ENCODE results near the gene TOLLIP. TPM values are rescaled to one million over a fixed set of nuclear protein-coding genes. Genes with fewer than 3 reads are reported as not detected.
A peak's percentile ranks its signal among the peaks of the same experiment; 100 is the strongest.
"Not testable (repeated sequence)": the region's sequence is repeated elsewhere in the genome, so short reads cannot be mapped to it uniquely, and the experiment has no call there.

Gene TOLLIP
- 12.7 and 40.7 TPM in 2 replicates for total RNA-seq

GRCh38 chr11:1309498-1310317 is at the start of gene TOLLIP:
TSS of gene TOLLIP (minus strand) at chr11:1309632. CDS start at chr11:1309498, 134 bp downstream.
- peak; percentile 68 for DNase-seq (ENCODE audit: low read depth)

DNA sequence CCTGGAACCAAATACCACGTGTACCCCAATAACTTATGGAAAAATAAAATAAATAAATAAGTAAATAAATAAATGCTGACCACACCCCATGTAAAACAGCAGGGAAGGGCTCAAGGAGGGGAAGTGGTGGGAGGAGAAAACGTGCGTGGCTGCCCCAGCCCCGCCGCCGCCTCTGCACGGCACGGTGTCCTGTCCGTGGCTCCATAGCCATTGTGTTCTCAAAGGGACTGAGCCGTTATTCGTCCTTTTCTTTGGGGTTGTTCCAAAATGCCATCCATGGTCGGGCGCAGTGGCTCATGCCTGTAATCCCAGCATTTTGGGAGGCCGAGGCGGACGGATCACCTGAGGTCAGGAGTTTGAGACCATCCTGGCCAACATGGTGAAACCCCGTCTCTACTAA is 49.5 kb upstream of the TOLLIP start:
- DNase-seq (ENCODE audit: low read depth), result not testable (repeated sequence)

- no peak for DNase-seq (ENCODE audit: low read depth)
Observed at GRCh38 chr11:1358286-1358685, 48.9 kb upstream of the TOLLIP start.

GRCh38 chr11:1356478-1356960 is 47.1 kb upstream of the TOLLIP start:
- DNase-seq (ENCODE audit: low read depth), result no peak

DNA sequence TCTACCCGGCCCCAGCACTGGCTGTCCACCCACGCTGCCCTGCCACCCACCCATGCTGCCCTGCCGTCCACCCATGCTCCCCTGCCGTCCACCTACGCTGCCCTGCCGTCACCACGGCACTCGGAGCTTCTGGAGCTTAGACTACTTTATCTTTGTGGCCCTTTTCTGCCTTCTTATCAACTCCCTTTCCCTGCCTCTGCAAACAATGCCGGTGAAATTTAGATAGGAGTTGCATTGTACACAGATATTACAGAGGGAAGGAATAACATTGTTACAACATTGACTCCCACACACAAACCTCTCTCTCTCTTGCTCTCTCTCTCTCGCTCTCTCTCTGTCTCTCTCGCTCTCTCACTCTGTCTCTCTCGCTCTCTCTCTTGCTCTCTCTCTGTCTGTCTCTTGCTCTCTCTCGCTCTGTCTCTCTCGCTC is 46.6 kb upstream of the TOLLIP start:
- no peak for DNase-seq (ENCODE audit: low read depth)

- no peak for DNase-seq (ENCODE audit: low read depth)
Observed at GRCh38 chr11:1354125-1354938, 44.9 kb upstream of the TOLLIP start.

GRCh38 chr11:1353383-1354124 is 44.1 kb upstream of the TOLLIP start:
- no peak for DNase-seq (ENCODE audit: low read depth)

- no peak for DNase-seq (ENCODE audit: low read depth)
Observed at GRCh38 chr11:1352696-1353382, 43.4 kb upstream of the TOLLIP start.

DNA sequence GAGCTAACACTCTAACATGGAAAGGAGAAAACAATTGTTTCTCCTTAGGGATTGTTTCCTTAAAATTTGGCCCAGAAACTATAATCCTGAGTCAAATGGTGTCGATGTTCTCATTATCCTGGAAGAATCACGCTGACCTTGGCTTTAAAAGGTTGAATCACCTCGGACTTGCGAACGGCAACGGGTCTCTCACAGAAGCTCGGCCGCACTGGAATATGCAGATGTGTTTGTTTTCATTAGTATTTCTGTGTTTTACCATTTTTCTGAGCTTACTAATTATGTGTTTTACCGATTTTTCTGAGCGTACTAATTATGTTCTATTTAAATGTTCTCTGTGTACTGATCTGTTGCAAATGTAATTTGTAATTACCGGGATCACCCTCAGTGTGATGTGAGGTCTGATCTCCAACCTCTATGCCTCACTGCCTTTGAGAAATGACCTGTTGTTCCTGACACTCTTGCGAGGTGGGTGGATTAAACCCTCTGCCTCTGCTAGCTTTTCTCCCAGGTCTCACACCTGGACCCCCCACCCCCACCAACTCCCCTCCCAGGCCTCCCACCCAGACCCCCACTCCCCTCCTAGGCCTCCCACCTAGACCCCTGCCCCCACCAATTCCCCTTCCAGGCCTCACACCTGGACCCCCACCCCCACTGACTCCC is 42.0 kb upstream of the TOLLIP start:
- peak; percentile 16 for DNase-seq (ENCODE audit: low read depth)

- no peak for DNase-seq (ENCODE audit: low read depth)
Observed at GRCh38 chr11:1350086-1350725, 40.8 kb upstream of the TOLLIP start.

DNA sequence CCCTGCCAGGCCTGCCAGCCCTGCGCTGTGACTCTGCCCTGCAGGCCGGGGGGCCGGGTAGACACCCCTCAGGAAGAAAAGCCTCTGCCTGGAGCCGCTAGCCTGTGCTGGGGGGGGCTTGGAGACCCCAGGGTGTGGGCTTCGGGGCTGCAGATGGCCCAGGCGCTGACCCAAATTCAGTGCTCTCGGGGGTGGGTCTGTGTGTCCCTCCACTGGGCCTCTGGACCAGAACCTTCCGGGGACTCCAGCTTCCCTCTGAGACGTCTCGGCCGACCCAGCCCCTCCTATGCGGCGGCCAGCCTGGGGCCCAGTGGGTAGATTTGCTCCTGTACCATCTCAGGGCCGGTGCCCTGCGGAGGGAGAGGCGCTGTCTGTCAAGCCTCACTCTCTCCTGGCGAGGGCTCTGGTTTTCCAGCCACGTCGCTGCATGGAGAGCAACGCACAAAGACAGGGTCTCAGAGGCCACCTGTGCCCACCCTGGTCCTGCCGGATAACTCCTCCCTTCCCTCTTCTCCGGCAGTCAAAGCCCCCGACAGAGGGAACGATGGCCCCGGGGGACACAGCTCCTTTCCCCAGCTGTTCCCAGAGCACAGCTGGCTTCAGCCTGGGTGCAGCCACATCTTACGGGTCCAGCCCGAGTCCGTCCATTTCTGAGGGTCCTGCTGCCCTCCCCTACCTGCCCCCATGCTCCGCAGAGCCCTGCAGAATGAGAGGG is 40.1 kb upstream of the TOLLIP start:
- no peak for DNase-seq (ENCODE audit: low read depth)

- DNase-seq (ENCODE audit: low read depth), result no peak
Observed at GRCh38 chr11:1348796-1349326, 39.4 kb upstream of the TOLLIP start.

DNA sequence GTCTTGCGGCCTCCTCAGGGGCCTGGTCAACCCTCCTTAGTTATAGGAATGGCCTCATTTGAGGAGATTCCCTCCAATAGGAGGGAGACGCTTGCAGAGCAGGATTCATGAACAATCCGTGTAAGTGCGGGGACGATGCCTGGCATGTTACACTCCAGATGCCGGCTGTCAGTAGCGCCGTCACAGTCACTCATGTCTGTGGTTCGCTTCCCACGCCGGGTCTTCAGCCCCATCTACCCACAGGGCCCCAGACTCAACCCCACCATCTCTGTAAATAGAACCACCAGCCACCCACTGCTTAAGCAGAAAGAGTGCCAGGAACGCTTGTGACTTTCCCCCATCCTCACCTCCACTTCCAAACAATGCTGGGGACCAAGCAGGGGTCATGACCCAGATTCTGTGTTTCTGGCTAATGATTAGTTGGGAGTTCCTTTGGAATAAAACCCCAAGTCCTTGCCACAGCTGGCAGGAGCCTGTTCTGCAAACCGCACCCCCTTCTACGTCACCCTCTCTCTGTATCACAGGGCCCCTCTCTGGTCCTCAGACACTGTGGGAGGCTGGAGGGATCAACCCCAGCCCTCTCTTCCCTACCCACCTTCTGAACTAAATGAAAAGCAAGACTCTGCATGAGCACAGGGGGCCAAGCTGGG is 38.8 kb upstream of the TOLLIP start:
- no peak for DNase-seq (ENCODE audit: low read depth)

DNA sequence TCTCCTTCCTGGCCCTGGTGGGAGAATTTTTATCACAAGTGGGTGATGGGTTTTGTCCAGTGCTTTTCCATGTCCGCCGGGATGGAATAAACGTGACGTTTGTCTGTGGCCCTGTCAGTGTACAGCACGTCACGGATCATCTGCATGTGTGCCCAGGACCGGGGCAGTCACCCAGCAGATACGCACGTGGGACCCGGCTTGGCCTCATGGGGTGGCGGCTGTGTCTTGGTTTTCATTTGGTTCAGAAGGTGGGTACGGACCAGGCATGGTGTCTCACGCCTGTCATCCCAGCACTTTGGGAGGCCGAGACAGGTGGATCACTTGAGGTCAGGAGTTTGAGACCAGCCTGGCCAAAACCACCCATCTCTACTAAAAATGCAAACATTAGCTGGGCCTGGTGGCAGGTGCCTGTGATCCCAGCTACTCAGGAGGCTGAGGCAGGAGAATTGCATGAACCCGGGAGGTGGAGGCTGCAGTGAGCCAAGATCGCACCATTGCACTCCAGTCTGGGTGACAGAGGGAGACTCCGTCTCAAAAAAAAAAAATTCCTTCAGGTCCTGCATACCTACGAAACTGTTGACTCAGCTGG is 38.1 kb upstream of the TOLLIP start:
- not testable (repeated sequence) for DNase-seq (ENCODE audit: low read depth)

GRCh38 chr11:1346669-1347390 is 37.4 kb upstream of the TOLLIP start:
- no peak for DNase-seq (ENCODE audit: low read depth)

DNA sequence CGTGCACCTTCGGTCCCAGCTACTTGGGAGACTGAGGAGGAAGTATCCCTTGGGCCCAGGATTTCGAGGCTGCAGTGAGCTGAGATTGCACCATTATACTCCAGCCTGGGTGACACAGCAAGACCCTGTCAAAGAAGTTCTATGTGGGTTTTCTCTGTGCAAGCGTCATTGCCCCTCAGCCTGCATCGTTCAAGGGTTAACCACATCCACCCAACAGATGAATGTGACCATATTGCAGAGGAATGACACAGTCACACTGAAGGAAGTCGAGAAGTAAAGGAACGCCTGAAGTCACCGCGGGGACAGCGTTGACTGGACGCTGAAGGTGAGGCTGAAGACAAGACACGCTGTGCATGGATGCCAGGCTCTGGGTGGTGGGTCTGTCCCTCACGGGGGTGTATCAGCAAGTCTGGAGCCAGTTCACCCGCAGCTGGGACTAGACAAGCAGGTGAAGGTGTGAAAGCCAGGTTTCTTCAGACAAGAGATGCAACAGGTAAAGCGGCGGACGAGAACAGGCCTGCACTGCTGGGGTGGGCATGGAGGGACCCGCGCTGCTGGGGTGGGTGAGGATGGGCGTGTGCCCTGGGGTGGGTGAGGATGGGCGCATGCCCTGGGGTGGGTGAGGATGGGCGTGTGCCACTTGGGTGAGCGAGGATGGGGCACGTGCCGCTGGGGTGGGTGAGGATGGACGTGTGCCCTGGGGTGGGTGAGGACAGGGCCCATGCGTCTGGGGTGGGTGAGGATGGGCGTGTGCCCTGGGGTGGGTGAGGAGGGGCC is 36.5 kb upstream of the TOLLIP start:
- no peak for DNase-seq (ENCODE audit: low read depth)

- no peak for DNase-seq (ENCODE audit: low read depth)
Observed at GRCh38 chr11:1344056-1344635, 34.7 kb upstream of the TOLLIP start.
